ENCODE results near the gene TMEM19.
"Not testable (repeated sequence)": the region's sequence is repeated elsewhere in the genome, so short reads cannot be mapped to it uniquely, and the experiment has no call there.

Gene TMEM19

DNA sequence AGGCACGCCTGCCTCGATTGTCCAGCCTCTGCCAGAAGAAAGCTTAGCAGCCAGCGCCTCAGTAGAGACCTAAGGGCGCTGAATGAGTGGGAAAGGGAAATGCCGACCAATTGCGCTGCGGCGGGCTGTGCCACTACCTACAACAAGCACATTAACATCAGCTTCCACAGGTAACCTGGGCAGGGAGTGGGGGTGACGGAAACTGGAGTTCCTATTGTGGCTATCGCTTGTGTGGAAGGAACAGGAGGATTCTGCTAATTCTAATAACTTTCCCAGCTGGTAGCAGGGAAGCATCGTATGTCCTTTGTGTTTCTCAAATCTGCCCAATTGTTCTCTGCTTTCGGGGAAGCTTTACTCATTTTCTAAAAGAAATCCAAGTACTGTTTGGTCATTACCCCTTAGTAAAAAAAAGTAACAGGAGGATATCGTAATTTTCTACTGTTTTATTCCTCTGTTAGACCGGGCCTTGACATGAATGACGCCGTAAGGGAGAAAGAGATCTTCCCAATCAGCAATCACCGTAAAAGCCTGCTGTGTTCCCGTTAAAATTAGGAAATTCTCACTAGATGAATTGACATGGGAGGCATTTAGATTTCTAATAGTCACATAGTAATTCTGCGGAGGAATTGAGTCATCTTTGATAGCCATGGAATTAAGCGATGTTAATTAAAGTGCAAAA, 21.3 kb upstream of the TMEM19 start:
- no peak for DNase-seq

GRCh38 chr12:71665090-71665463, 20.8 kb upstream of the TMEM19 start:
- DNase-seq, result no peak

- no peak for DNase-seq
These were observed 19.6 kb upstream of the TMEM19 start for GRCh38 chr12:71666259-71666658.

DNA sequence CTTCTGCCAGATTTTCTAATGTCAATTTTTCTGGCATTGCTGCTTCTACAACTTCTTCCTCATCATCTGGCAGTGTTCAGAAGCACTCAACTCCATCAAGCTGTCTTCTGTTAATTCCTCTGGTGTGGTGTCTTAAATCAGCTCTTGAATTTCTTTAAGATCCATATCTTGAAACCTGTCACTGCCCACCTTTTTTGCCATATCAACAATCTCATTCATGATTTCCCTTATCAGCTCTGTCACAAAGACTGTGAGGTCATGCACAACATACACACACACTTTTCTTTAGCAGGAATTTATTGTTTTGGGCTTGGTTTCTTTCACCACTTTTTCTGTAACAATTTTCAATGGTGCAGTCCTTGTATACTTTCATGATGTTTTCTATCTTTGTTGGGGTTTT, 14.6 kb upstream of the TMEM19 start:
- DNase-seq, result no peak

- no peak for DNase-seq
These were observed 14.1 kb upstream of the TMEM19 start for GRCh38 chr12:71671816-71672215.

GRCh38 chr12:71682466-71682865, 3.4 kb upstream of the TMEM19 start:
- DNase-seq, result no peak

DNA sequence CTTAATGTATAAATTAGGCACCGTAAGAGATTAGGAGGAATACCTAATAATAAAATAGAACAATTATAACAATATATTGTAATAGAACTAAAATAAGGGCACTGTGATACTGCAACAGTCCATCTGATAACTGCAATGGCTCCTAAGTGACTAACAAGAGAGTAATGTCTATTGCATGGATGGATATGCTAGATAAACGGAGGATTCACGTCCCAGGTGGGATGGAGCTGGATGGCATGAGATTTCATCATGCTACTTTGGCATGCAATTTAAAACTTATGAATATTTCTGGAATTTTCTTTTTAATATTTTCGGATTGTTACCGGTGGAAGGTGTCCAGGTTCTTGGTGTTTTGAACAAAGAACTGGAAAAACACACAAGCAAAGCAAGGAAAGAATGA, 2.2 kb upstream of the TMEM19 start:
- no peak for DNase-seq

DNA sequence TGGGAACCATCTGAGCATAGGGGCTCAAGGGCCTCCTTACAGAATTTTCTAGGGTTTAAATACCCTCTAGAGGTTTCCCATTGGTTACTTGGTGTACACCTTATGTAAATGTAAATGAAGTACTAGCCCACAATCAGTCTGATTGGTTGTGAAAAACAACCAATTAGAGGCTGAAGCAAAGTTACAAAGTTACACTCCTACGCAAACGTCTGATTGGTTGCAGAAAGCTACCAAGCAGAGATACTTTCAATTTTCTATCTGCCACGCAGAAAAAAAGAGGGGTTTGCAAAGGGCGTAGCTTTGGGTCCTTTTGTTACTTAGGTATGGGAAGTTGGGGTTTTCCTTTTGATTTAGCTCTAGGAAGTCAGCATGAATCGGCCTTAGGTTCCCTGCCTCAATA, 1.8 kb upstream of the TMEM19 start:
- DNase-seq, result no peak

- DNase-seq, result no peak
These were observed 473 bp upstream of the TMEM19 start for GRCh38 chr12:71685312-71685906.

GRCh38 chr12:71686658-71687025, 760 bp downstream of the TMEM19 start:
- no peak for DNase-seq

- DNase-seq, result not testable (repeated sequence)
These were observed 1.3 kb downstream of the TMEM19 start for GRCh38 chr12:71687172-71687571.

DNA sequence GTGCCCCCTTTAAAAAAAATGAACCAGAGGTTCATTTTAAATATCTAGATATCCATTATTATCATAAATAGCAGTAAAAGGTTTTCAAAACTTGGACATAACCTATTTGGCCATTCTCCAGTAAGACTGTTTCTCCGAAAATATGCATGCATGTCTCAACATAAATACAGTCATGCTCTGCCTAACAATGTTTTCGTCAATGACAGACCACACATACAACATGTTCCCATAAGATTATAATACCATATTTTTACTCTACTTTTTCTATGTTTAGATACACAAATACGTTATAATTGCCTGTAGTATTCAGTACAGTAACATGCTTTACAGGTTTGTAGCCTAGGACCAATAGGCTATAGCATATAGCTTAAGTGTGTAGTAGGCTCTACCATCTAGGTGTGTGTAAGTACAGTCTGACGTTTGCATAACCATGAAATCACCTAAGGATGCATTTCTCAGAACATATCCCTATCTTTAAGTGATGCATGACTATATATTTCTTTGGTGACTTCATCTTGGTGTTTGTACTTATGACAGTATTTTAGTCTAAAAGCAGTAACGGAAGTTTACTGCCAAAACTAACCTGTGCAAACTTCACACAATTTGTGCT, 3.2 kb downstream of the TMEM19 start:
- DNase-seq, result no peak

DNA sequence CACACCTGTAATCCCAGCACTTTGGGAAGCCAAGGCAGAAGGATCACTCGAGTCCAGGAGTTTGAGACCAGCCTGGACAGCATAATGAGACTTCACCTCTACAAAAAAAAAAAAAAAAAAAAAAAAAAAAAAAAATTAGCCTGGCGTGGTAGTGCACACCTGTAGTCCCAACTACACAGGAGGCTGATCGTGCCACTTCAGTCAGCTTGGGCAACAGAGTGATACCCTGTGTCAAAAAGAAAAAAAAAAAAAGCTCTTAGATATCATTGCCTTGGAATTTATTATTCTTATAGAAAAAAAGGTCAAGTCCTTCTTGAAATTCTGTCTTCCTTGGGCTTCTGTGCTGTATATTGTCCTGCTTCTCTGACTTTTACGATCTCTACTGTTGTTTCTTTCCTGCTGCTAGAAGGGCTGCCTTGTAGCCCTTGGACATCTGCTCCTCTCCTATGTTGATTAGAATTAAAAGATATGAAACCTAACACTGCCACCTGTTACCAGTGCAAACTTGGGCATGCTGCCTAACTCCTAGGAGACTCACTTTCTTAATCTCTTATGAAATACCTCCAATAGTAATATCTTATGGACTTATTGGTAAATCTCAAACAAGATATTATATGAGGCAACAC, 5.7 kb downstream of the TMEM19 start:
- no peak for DNase-seq

GRCh38 chr12:71693126-71693525, 7.2 kb downstream of the TMEM19 start:
- no peak for DNase-seq

GRCh38 chr12:71693651-71694050, 7.8 kb downstream of the TMEM19 start:
- not testable (repeated sequence) for DNase-seq

- DNase-seq, result no peak
These were observed 8.4 kb downstream of the TMEM19 start for GRCh38 chr12:71694099-71694820.

DNA sequence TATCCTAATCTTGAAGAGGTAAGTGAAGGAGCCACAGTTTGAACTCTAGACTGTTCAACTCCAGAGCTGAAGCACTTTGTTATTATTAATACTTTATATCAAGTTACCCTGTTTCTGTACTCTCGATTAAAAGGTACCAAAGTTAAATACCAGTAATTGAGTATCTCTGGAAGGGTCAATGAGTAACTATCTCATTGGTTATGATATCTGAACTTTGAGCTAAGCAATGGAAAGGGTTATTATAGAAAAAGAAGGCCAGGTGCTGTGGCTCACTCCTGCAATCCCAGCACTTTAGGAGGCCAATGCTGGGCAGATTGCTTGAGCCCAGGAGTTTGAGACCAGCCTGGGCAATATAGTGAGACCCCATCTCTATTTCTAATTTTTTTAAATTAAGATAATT, 9.9 kb downstream of the TMEM19 start:
- no peak for DNase-seq

DNA sequence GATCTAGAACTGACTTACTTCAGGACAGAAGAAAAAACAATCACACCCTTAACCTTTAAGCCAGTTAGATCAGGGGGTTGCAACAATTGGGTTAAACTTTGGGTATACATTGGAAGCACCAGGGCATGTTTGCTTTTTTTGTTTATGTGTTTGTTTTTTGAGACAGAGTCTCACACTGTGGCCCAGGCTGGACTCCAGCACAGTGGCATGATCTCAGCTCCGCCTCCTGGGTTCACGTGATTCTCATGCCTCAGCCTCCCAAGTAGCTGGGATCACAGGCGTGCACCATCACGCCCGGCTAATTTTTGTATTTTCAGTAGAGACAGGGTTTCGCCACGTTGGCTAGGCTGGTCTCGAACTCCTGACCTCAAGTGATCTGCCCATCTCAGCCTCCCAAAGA, 16.3 kb downstream of the TMEM19 start:
- DNase-seq, result not testable (repeated sequence)

GRCh38 chr12:71702590-71702989, 16.7 kb downstream of the TMEM19 start:
- no peak for DNase-seq

GRCh38 chr12:71703206-71703605, 17.3 kb downstream of the TMEM19 start:
- DNase-seq, result no peak

DNA sequence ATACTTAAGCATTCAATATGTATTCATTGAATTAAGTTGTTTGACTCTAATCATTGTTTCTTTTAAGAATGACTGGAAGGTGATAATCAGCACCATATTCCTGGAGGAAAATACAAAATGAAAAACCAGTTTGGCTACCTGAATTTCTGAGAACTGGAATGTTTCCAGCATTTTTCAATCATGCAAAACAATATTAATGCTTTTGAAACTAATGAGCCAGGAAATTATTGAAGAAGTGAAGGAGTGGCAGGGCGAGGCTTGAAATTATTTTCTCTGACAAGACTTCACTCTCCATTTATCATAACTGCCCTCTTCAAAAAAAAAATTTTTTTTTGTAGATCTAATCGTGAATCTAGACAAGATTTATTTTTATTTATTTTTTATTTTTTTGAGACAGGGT, 19.0 kb downstream of the TMEM19 start:
- DNase-seq, result no peak

DNA sequence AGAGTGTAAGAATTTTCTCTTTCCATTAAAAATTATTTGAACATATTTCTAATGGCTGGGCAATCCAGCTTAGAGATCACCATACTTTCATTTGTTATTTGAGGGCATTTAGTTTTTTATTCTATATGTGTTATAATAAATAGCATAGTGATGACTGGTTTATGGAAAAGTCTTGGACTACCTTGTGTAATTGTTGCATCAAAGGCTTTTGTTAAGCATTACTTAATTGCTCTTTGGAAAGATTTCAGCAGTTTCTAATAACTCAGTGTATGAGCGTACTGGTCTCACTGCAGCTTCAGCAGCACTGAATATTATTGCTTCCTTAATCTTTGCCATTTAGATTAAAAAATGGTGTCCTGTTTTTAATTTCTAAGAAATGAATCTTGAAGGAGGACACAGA, 22.8 kb downstream of the TMEM19 start:
- DNase-seq, result no peak

All from right kidney (tissue), 1 donor.